Stimulated activated CD4-positive, alpha-beta T cell treated with anti-CD3 and anti-CD28 coated beads, TNF-alpha, amount 100 ng/mL, for 48 hours (primary cell): Measurements from ENCODE around the gene SUPT3H.
"Not testable (repeated sequence)": the region's sequence is repeated elsewhere in the genome, so short reads cannot be mapped to it uniquely, and the experiment has no call there.

ENCODE experiments used
- DNase-seq, 3 donors: peaks; one replicate each; pipeline ENCODE4 v3.0.0-alpha.2; 2020; ENCODE audit warnings: low read depth in 3 of 3

The SUPT3H gene

GRCh38 chr6:45323656-45324224, 54.0 kb downstream of the SUPT3H start:
- no peak for DNase-seq

DNA sequence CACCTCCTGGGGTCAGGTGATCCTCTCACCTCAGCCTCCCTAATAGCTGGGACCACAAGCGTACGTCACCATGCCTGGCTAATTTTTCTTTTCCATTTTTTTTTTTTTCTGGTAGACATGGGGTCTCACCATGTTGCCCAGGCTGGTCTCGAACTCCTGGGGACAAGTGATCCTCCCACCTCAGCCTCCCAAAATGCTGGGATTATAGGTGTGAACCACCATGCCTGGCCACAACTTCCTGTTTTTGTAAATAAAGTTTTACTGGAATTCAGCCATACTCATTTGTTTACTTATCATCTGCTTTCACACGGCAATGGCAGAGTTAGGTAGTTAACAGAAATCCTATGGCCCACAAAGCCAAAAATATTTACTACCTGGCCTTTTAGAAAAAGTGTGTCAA, 57.4 kb downstream of the SUPT3H start:
- DNase-seq, result no peak

DNA sequence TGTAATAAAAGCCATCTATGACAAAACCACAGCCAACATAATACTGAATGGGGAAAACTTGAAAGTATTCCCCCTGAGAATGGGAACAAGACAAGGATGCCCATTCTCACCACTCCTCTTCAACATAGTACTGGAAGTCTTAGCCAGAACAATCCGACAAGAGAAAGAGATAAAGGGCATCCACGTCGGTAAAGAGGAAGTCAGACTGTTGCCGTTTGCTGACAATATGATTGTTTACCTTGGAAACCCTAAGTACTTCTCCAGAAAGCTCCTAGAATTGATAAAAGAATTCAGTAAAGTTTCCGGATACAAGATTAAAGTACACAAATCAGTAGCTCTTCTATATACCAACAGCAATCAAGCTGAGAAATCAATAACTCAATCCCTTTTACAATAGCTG, 63.6 kb downstream of the SUPT3H start:
- no peak for DNase-seq

GRCh38 chr6:45310118-45310788, 67.5 kb downstream of the SUPT3H start:
- no peak for DNase-seq

GRCh38 chr6:45305546-45305945, 72.2 kb downstream of the SUPT3H start:
- no peak for DNase-seq

- no peak for DNase-seq
Measured at GRCh38 chr6:45302832-45303231, 74.9 kb downstream of the SUPT3H start.

DNA sequence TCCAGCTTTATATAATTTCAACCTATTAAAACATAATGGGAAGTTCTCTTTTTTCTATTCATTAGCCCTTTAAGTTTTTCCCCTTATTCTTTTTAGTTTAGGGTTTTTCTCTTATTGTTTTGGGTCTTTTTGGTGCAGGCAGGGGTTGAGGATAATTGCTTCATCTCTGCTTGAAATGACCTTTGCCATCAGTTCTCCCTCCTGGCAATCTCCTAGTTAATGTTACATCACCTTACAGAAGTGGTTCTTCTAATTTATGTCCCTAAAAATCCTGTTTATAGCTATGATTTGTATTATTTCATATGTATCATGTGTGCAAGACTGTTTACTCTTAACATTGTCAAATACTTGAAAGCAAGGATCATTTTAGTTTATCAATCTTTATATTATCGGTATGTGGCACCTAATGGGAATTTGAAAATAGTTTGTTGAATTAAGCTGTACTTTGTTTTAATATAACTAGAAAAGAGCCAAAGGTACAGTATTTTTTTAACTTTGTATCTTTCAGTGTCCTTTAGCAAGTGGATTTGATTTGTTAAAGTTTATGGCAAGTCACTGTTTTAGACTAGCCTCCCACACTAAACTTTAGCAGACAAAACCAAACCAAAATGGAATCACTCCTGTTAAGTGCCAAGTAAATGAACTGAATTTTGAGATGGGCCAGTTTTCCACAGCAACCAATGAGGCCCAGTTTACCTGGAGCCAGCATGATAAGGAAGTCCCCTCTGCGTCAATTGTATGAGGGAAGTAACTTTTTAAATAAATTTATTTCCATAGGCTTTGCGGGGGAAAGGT, 76.2 kb downstream of the SUPT3H start:
- DNase-seq, result no peak

DNA sequence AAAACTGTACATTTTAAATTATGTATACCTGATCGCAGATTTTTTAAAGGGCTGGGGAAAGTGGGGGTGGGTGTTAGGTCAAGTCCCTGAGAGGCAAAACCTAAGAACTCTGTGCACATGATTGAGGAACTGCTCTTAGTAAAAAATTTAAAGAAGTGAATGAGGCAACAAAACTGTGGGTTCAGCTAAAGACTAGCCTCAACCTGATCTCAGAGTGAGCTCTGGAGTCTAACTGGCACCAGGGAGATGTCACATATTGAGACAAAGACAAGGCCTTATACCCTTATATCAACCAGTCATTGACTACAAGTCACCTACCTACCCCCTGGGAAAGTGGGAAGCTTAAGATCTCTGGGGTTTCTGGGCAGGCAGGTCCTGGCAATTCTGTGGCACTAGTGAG, 77.0 kb downstream of the SUPT3H start:
- DNase-seq, result no peak

GRCh38 chr6:45299096-45299581, 78.6 kb downstream of the SUPT3H start:
- DNase-seq, result no peak

GRCh38 chr6:45297320-45297719, 80.4 kb downstream of the SUPT3H start:
- no peak for DNase-seq

- not testable (repeated sequence) for DNase-seq
Measured at GRCh38 chr6:45294065-45294701, 83.6 kb downstream of the SUPT3H start.

- DNase-seq, result no peak
Measured at GRCh38 chr6:45293306-45293705, 84.4 kb downstream of the SUPT3H start.

- no peak for DNase-seq
Measured at GRCh38 chr6:45289751-45290514, 87.8 kb downstream of the SUPT3H start.

DNA sequence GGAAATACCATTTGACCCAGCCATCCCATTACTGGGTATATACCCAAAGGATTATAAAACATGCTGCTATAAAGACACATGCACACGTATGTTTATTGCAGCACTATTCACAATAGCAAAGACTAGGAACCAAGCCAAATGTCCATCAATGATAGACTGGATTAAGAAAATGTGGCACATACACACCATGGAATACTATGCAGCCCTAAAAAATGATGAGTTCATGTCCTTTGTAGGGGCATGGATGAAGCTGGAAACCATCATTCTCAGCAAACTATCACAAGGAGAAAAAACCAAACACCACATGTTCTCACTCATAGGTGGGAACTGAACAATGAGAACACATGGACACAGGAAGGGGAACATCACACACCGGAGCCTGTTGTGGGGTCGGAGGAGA, 91.0 kb downstream of the SUPT3H start:
- not testable (repeated sequence) for DNase-seq

GRCh38 chr6:45278367-45278766, 99.4 kb downstream of the SUPT3H start:
- DNase-seq, result no peak

DNA sequence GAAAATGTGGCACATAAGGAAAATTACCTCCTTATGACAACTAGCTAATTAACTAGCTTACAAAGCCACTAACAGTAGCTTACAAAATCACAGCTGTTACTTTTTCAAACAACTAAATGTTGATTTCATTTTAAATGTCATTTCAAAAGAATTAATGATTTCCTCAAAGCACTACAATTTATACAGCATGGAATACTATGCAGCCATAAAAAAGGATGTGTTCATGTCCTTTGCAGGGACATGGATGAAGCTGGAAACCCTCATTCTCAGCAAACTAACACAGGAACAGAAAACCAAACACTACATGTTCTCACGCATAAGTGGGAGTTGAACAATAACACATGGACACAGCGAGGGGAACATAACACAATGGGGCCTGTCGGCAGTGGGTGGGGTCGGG, 100.0 kb downstream of the SUPT3H start:
- DNase-seq, result not testable (repeated sequence)

GRCh38 chr6:45275358-45275757, 102.4 kb downstream of the SUPT3H start:
- DNase-seq, result no peak

- DNase-seq, result no peak
Measured at GRCh38 chr6:45272626-45273025, 105.1 kb downstream of the SUPT3H start.

DNA sequence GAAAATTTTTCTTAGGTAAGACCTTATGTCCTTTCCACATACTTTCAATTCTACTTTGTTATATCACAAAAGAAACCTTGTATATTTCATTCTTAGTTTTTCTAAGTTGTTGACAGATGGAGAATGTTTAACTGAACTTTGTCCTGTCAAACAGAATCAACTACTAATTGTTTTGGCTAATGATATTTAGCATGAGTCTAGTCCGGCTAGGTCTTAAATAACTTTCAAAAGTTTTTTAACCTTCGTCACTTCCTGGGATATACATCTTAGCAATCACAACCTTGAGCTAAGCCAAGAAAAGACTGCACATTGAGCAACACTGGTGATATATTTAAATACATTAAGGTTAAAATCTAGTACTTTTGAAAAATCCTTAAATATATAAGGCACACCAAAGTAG, 112.5 kb downstream of the SUPT3H start:
- no peak for DNase-seq

- DNase-seq, result no peak
Measured at GRCh38 chr6:45260696-45261095, 117.0 kb downstream of the SUPT3H start.
